DND-41 (cell line): ENCODE measurements around the gene TAF11L13.

ENCODE experiments used
- ATAC-seq: fragments of 200-7000 bp; cut with Tn5 transposase; 3 replicates; pipeline ENCODE4 v1.9.1; 2021; ENCODE audit warnings: low read depth; ENCODE audit not compliant: insufficient read depth
- DNase-seq: peaks from one replicate; pipeline ENCODE4 v3.0.0-alpha.2; 2020
- H2AFZ ChIP-seq: 2 replicates; pipeline ENCODE4 v1.6.0; 2012; ENCODE audit warnings: low read depth, low read length
- H3K27ac ChIP-seq: 2 replicates; pipeline ENCODE4 v1.5.1; 2012; ENCODE audit warnings: low read length, inconsistent platforms
- H3K27me3 ChIP-seq: fragments of 200-600 bp; sonication (generic); 2 replicates; pipeline ENCODE4 v1.6.0; 2012; ENCODE audit warnings: low read length, mild to moderate bottlenecking, inconsistent platforms; ENCODE audit not compliant: insufficient read depth, poor library complexity
- H3K36me3 ChIP-seq: 2 replicates; pipeline ENCODE4 v1.5.1; 2012; ENCODE audit warnings: low read length, inconsistent platforms; ENCODE audit not compliant: insufficient read depth
- H3K4me1 ChIP-seq: 2 replicates; pipeline ENCODE4 v1.5.1; 2012; ENCODE audit warnings: mild to moderate bottlenecking, low read length; ENCODE audit not compliant: insufficient read depth
- H3K4me2 ChIP-seq: 2 replicates; pipeline ENCODE4 v1.6.0; 2012; ENCODE audit warnings: mild to moderate bottlenecking, moderate library complexity, low read length, inconsistent platforms; ENCODE audit not compliant: insufficient read depth
- H3K4me3 ChIP-seq, 2 experiments: fragments of 200-600 bp in 1 of 2; shearing (Covaris generic) in 1 of 2; 2 replicates each; pipeline ENCODE4 v1.5.1; 2012 to 2016; ENCODE audit warnings: inconsistent platforms in 2 of 2, low read length in 2 of 2, mild to moderate bottlenecking in 2 of 2, low read depth in 1 of 2, moderate library complexity in 1 of 2
- H3K79me2 ChIP-seq: 2 replicates; pipeline ENCODE4 v1.6.0; 2012; ENCODE audit warnings: low read length, inconsistent platforms; ENCODE audit not compliant: insufficient read depth
- H3K9ac ChIP-seq: 2 replicates; pipeline ENCODE4 v1.6.0; 2012; ENCODE audit warnings: low read depth, mild to moderate bottlenecking, inconsistent platforms, low read length, moderate library complexity
- H3K9me3 ChIP-seq: 2 replicates; pipeline ENCODE4 v1.5.1; 2012; ENCODE audit warnings: low read length, moderate library complexity, mild to moderate bottlenecking, inconsistent platforms; ENCODE audit not compliant: insufficient read depth, severe bottlenecking
- H4K20me1 ChIP-seq: 2 replicates; pipeline ENCODE4 v1.6.0; 2012; ENCODE audit warnings: low read length; ENCODE audit not compliant: insufficient read depth
- CTCF ChIP-seq: IDR thresholded peaks from 2 replicates; pipeline ENCODE4 v1.5.1; 2012; ENCODE audit warnings: borderline replicate concordance, low read length, moderate library complexity, mild to moderate bottlenecking; ENCODE audit not compliant: poor library complexity, severe bottlenecking; ENCODE audit errors: extremely low read depth
- EZH2 ChIP-seq: IDR thresholded peaks from 3 replicates; pipeline ENCODE4 v1.6.1; 2012; ENCODE audit warnings: borderline replicate concordance, low read depth, mild to moderate bottlenecking, moderate library complexity, low read length, inconsistent platforms; ENCODE audit not compliant: severe bottlenecking

The TAF11L13 gene

GRCh38 chr5:17679597-17680203 lies 47.8 kb downstream of the TAF11L13 start:
- no peaks in the 10 kb centered on the region for H3K27me3 ChIP-seq
- no peaks in the 10 kb centered on the region for H3K9me3 ChIP-seq
- no peak for ATAC-seq
- H3K4me3 ChIP-seq, result no peak overlapping the region
- TF ChIP-seq CTCF, result no peak
- TF ChIP-seq EZH2, result no peak
- H2AFZ ChIP-seq, result no peak overlapping the region
- H3K36me3 ChIP-seq, result no peaks in the 10 kb centered on the region
- H3K4me1 ChIP-seq, result no peaks in the 10 kb centered on the region
- H3K27ac ChIP-seq, result no peak overlapping the region
- no peak overlapping the region for H3K9ac ChIP-seq
- H3K4me2 ChIP-seq, result no peak overlapping the region
- no peak for DNase-seq
- H3K79me2 ChIP-seq, result no peaks in the 10 kb centered on the region
- H4K20me1 ChIP-seq, result no peaks in the 10 kb centered on the region

GRCh38 chr5:17680737-17681136 lies 48.8 kb downstream of the TAF11L13 start:
- Histone ChIP-seq H3K9ac (no peak overlapping the region), H2AFZ (no peak overlapping the region), H4K20me1 (no peaks in the 10 kb centered on the region), H3K36me3 (no peaks in the 10 kb centered on the region), H3K4me1 (no peaks in the 10 kb centered on the region), H3K9me3 (no peaks in the 10 kb centered on the region), H3K27me3 (no peaks in the 10 kb centered on the region), H3K79me2 (no peaks in the 10 kb centered on the region), H3K4me2 (no peak overlapping the region), H3K4me3 (no peak overlapping the region), H3K27ac (no peak overlapping the region)
- no peak for DNase-seq
- ATAC-seq, result no peak
- TF ChIP-seq CTCF (no peak), EZH2 (no peak)
